K562 (cell line): Measurements from ENCODE around the gene FLCN. TPM values are rescaled to one million over a fixed set of nuclear protein-coding genes. Genes with fewer than 3 reads are reported as not detected.

ENCODE experiments used
- ATAC-seq: fragments of 200-7000 bp; cut with Tn5 transposase; 3 replicates; pipeline ENCODE4 v1.9.1; 2020; ENCODE audit warnings: moderate library complexity
- BruUV-seq: library from RNA; stranded (reverse); fragments of 400-500 nt; replicated peaks from 2 replicates; lab custom pipeline; 2021; lab: Mats Ljungman, UMichigan
- CTCF ChIA-PET: fragments of 300-600 bp; formaldehyde crosslinking; extraction: SDS; loops from one replicate; lab custom pipeline; 2021; ENCODE audit warnings: low intra/inter-chr PET ratio; lab: Yijun Ruan, JAX
- POLR2A ChIA-PET: fragments of 300-600, 350-650 bp; sonication (Branson Sonifier 250); formaldehyde crosslinking; extraction: SDS; loops from one replicate; lab custom pipeline; 2021; ENCODE audit warnings: antibody characterized with exemption, inconsistent platforms; lab: Yijun Ruan, JAX
- DNase-seq, 4 experiments: peaks; one replicate each; pipeline versions ENCODE4 v3.0.0 to v3.0.0-alpha.2; 2011 to 2018; ENCODE audit warnings: low spot score in 3 of 4, mixed read lengths in 3 of 4; ENCODE audit errors: extremely low read depth in 1 of 4
- FAIRE-seq: peaks from 2 replicates; lab custom pipeline; 2011; peaks lifted over from hg19 to GRCh38; lab: Jason Lieb, UNC
- H2AFZ ChIP-seq: 2 replicates; pipeline ENCODE4 v1.6.0; 2011; ENCODE audit warnings: low read depth, low read length, control low read depth, inconsistent platforms
- H3K27ac ChIP-seq: fragments of 200-600 bp; 3 replicates; pipeline ENCODE4 v1.8.0; 2011; ENCODE audit warnings: low read depth, mild to moderate bottlenecking, control low read depth, inconsistent platforms, low read length, moderate library complexity, mixed read lengths; ENCODE audit errors: extremely low read depth
- H3K27me3 ChIP-seq, 2 experiments: fragments of 300-600 bp in 1 of 2; 2 replicates in 1 of 2; 3 replicates in 1 of 2; pipeline versions ENCODE4 v1.6.0 to v1.8.0; 2011; ENCODE audit warnings: inconsistent platforms in 2 of 2, low read length in 2 of 2, mild to moderate bottlenecking in 1 of 2, mixed read lengths in 1 of 2, moderate library complexity in 1 of 2; ENCODE audit not compliant: control insufficient read depth in 2 of 2, insufficient read depth in 2 of 2
- H3K36me3 ChIP-seq: fragments of 300-600 bp; 3 replicates; pipeline ENCODE4 v1.8.0; 2011; ENCODE audit warnings: mild to moderate bottlenecking, low read length, inconsistent platforms; ENCODE audit not compliant: control insufficient read depth, insufficient read depth
- H3K4me1 ChIP-seq, 2 experiments: fragments of 200-600 bp in 1 of 2; replicated peaks in 1 of 2; 2 replicates in 1 of 2; 3 replicates in 1 of 2; pipeline versions ENCODE4 v1.5.1 to v1.8.0; 2011; ENCODE audit warnings: inconsistent platforms in 2 of 2, low read length in 2 of 2, mild to moderate bottlenecking in 1 of 2, mixed read lengths in 1 of 2, moderate library complexity in 1 of 2; ENCODE audit not compliant: control insufficient read depth in 2 of 2, insufficient read depth in 2 of 2
- H3K4me2 ChIP-seq: 2 replicates; pipeline ENCODE4 v1.6.1; 2011; ENCODE audit warnings: low read length, control low read depth, inconsistent platforms, mixed read lengths; ENCODE audit not compliant: insufficient read depth
- H3K4me3 ChIP-seq: fragments of 200-600 bp; sonication (generic), shearing (Covaris generic); 2 replicates; pipeline ENCODE4 v1.5.1; 2016; ENCODE audit warnings: control low read depth, inconsistent platforms
- H3K79me2 ChIP-seq: fragments of 200-600 bp; 3 replicates; pipeline ENCODE4 v1.8.0; 2011; ENCODE audit warnings: low read length, inconsistent platforms; ENCODE audit not compliant: control insufficient read depth, insufficient read depth
- H3K9ac ChIP-seq, 2 experiments: 2 replicates each; pipeline versions ENCODE4 v1.6.0 to v1.6.1; 2011; ENCODE audit warnings: low read depth in 2 of 2, low read length in 2 of 2, control low read depth in 1 of 2, inconsistent platforms in 1 of 2, mild to moderate bottlenecking in 1 of 2, mixed read lengths in 1 of 2; ENCODE audit not compliant: insufficient read depth in 1 of 2
- H3K9me1 ChIP-seq: one replicate; pipeline ENCODE4 v1.6.0; 2011; ENCODE audit warnings: inconsistent platforms, mild to moderate bottlenecking, low read length, moderate library complexity; ENCODE audit not compliant: control insufficient read depth, insufficient read depth
- H3K9me3 ChIP-seq: replicated peaks from 2 replicates; pipeline ENCODE4 v1.5.1; 2011; ENCODE audit warnings: low read depth, low read length, inconsistent platforms; ENCODE audit not compliant: control insufficient read depth, insufficient read depth
- H4K20me1 ChIP-seq: replicated peaks from 2 replicates; pipeline ENCODE4 v1.6.1; 2011; ENCODE audit warnings: low read length, inconsistent platforms, mixed read lengths; ENCODE audit not compliant: control insufficient read depth, insufficient read depth
- CEBPB ChIP-seq: fragments of 450-650 bp; IDR thresholded peaks from 2 replicates; pipeline ENCODE4 v1.6.1; 2016; ENCODE audit warnings: missing genetic modification characterization, missing compliant biosample characterization
- MEF2A ChIP-seq: IDR thresholded peaks from 2 replicates; pipeline ENCODE4 v1.6.1; 2011; ENCODE audit warnings: low read depth, mild to moderate bottlenecking, low read length, moderate library complexity; ENCODE audit not compliant: control insufficient read depth
- NELFE ChIP-seq: IDR thresholded peaks from 2 replicates; pipeline ENCODE4 v1.6.1; 2011; ENCODE audit warnings: mild to moderate bottlenecking; ENCODE audit not compliant: insufficient read depth, insufficient read length
- POLR2AphosphoS2 ChIP-seq: IDR thresholded peaks from 2 replicates; pipeline ENCODE4 v1.6.1; 2012; ENCODE audit warnings: low read length, improper control_type of control experiment
- TAF15 ChIP-seq: fragments of 200-400 bp; formaldehyde crosslinking; IDR thresholded peaks from 2 replicates; pipeline ENCODE4 v1.6.1; 2017; ENCODE audit warnings: mild to moderate bottlenecking, low read depth, low read length, moderate library complexity
- WGBS: fragments of 100-300 bp; shearing (Covaris generic); methylation state at CpG from one replicate; pipeline ENCODE4 v1.1.6; 2016; ENCODE audit warnings: low coverage, mixed read lengths; ENCODE audit not compliant: insufficient coverage; ENCODE audit errors: missing lambda C conversion rate; 5-methylcytosine and 5-hydroxymethylcytosine counted together
- in situ Hi-C: fragments of 300-500 bp; cut with MboI; formaldehyde crosslinking; loops from 4 replicates; pipeline ENCODE4 v1.15.0; 2018; ENCODE audit warnings: inconsistent platforms, mixed read lengths
- intact Hi-C: fragments of 100-400 bp; cut with micrococcal nuclease; formaldehyde crosslinking; loops from 2 replicates; pipeline ENCODE4 v1.14.2; 2022
- polyA plus RNA-seq, 8 experiments: library from polyadenylated mRNA; depleted of rRNA in 4 of 8; stranded (reverse) in 5 of 8; unstranded in 3 of 8; fragments of >200 nt; fragmentation: Nextera tagmentation in 2 of 8; fragmentation: Illumina TruSeq in 1 of 8; extraction: Ambion mirVana in 2 of 8; extraction: Trizol in 1 of 8; gene quantifications; 2 replicates each; pipeline versions ENCODE4 v1.2.1 to v1.2.3, GENCODE V29; 2011 to 2014; ENCODE audit warnings: inconsistent platforms in 1 of 8, missing spikeins in 1 of 8
- total RNA-seq, 7 experiments: library from RNA; depleted of rRNA in 6 of 7; stranded (reverse); fragments of >200 nt in 6 of 7; fragmentation: Illumina TruSeq in 2 of 7; extraction: Trizol in 2 of 7; gene quantifications; 2 replicates each; pipeline versions ENCODE4 v1.2.1 to v1.2.3, GENCODE V29; 2011 to 2021; ENCODE audit warnings: low replicate concordance in 1 of 7
- TF ChIP-seq, protein P1 (sequence below): fragments of 200-800 bp; sonication (Bioruptor generic); IDR thresholded peaks from 2 replicates; pipeline ENCODE4 v1.6.1; 2017; ENCODE audit warnings: missing genetic modification characterization, missing compliant biosample characterization
- TF ChIP-seq, protein P2 (sequence below): sonication (generic); formaldehyde crosslinking; IDR thresholded peaks from 2 replicates; pipeline ENCODE4 v1.8.0; 2023; ENCODE audit warnings: missing genetic modification reagents, mild to moderate bottlenecking, borderline replicate concordance

FLCN gene
- total and polyA plus RNA-seq, 9 of the 15 experiments (the other 6 are each of a cell fraction or from before 2014, with no cell fraction given), result 1.6 to 33.5 (median 10.9) TPM

DNA sequence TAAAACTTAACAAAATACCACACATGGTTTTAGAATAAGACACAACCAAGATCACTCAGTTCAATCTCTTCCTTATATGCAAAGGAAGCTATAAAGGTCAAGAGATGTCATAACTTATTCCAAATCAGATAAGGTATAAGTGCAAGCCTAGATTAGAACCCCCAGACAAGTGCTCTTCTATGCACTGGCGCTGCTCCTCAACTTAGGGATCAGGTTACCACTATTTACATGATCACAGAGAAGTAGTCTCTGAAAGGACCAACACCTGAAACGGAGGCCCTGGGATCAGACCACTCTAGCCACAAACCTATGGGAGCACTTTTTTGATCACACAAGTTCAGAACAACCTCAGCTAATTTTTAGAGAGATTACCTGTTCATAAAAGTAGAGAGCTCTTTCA lies 27.5 kb upstream of the FLCN start:
- ATAC-seq (no peak), DNase-seq (no peak), FAIRE-seq (no peak)
- Histone ChIP-seq H3K9me3 (no peaks in the 10 kb centered on the region), H3K9me1 (no peaks in the 10 kb centered on the region), H2AFZ (no peak overlapping the region), H3K4me3 (no peak overlapping the region), H4K20me1 (no peaks in the 10 kb centered on the region), H3K27me3 (no peaks in the 10 kb centered on the region), H3K9ac (no peak overlapping the region), H3K79me2 (no peaks in the 10 kb centered on the region), H3K36me3 (peaks cover 72% of the 10 kb centered on the region), H3K4me2 (no peak overlapping the region), H3K4me1 (no peaks in the 10 kb centered on the region), H3K27ac (no peak overlapping the region)
- in situ Hi-C loops, result no loop called here
- no TSS peak for BruUV-seq
- POLR2A ChIA-PET, result interaction anchor here (0.8 to 0.9 kb wide), 2 partner anchors 11 to 17 kb away, joined by 3 read pairs; partner anchors contain the start of gene COPS3
- TF ChIP-seq MEF2A (no peak), CEBPB (tag) (no peak), NELFE (no peak), POLR2AphosphoS2 (no peak), TAF15 (no peak)
- TF ChIP-seq, protein P1, sequence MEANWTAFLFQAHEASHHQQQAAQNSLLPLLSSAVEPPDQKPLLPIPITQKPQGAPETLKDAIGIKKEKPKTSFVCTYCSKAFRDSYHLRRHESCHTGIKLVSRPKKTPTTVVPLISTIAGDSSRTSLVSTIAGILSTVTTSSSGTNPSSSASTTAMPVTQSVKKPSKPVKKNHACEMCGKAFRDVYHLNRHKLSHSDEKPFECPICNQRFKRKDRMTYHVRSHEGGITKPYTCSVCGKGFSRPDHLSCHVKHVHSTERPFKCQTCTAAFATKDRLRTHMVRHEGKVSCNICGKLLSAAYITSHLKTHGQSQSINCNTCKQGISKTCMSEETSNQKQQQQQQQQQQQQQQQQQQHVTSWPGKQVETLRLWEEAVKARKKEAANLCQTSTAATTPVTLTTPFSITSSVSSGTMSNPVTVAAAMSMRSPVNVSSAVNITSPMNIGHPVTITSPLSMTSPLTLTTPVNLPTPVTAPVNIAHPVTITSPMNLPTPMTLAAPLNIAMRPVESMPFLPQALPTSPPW (CRISPR knock-in tag), result no peak
- TF ChIP-seq, protein P2, sequence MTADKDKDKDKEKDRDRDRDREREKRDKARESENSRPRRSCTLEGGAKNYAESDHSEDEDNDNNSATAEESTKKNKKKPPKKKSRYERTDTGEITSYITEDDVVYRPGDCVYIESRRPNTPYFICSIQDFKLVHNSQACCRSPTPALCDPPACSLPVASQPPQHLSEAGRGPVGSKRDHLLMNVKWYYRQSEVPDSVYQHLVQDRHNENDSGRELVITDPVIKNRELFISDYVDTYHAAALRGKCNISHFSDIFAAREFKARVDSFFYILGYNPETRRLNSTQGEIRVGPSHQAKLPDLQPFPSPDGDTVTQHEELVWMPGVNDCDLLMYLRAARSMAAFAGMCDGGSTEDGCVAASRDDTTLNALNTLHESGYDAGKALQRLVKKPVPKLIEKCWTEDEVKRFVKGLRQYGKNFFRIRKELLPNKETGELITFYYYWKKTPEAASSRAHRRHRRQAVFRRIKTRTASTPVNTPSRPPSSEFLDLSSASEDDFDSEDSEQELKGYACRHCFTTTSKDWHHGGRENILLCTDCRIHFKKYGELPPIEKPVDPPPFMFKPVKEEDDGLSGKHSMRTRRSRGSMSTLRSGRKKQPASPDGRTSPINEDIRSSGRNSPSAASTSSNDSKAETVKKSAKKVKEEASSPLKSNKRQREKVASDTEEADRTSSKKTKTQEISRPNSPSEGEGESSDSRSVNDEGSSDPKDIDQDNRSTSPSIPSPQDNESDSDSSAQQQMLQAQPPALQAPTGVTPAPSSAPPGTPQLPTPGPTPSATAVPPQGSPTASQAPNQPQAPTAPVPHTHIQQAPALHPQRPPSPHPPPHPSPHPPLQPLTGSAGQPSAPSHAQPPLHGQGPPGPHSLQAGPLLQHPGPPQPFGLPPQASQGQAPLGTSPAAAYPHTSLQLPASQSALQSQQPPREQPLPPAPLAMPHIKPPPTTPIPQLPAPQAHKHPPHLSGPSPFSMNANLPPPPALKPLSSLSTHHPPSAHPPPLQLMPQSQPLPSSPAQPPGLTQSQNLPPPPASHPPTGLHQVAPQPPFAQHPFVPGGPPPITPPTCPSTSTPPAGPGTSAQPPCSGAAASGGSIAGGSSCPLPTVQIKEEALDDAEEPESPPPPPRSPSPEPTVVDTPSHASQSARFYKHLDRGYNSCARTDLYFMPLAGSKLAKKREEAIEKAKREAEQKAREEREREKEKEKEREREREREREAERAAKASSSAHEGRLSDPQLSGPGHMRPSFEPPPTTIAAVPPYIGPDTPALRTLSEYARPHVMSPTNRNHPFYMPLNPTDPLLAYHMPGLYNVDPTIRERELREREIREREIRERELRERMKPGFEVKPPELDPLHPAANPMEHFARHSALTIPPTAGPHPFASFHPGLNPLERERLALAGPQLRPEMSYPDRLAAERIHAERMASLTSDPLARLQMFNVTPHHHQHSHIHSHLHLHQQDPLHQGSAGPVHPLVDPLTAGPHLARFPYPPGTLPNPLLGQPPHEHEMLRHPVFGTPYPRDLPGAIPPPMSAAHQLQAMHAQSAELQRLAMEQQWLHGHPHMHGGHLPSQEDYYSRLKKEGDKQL, result no peak
- CTCF ChIA-PET, result no interaction called here
- intact Hi-C loops, result no loop called here
- WGBS, result 53% methylated on average over 2 of the region's 2 CpGs
